ENCODE measurements around the gene LYPD5. TPM values are rescaled to one million over a fixed set of nuclear protein-coding genes. Genes with fewer than 3 reads are reported as not detected.

Gene LYPD5
- total RNA-seq, 1 experiment from 2014 or later: 0.87 TPM

DNA sequence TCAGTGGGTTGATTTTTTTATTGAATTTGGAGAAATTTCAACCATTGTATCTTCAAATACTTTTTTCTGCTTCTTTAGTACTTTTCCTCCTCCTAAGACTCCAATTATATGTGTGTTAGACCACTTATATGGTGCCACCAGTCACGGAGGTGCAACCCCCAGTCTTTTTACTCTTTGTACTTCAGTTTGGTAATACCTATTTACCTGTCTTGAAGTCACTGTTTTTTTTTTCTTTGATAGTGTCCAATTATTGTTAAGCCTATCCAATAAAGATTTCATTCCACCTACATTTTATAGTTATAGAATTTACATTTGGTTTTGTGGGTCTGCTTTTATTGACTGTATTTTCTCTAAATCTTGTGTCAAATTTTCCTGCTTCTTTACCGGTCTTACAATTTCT, 39.8 kb upstream of the LYPD5 start:
- Histone ChIP-seq H3K4me1 (ENCODE audit: control insufficient read depth, insufficient read depth, low read length) (no peaks in the 10 kb centered on the region), H3K27me3 (ENCODE audit: control insufficient read depth, insufficient read depth, low read length) (no peaks in the 10 kb centered on the region), H3K9me3 (ENCODE audit: control insufficient read depth, insufficient read depth, low read depth, low read length) (peaks cover 75% of the 10 kb centered on the region), H3K36me3 (ENCODE audit: control insufficient read depth, insufficient read depth, low read length) (peaks cover 2% of the 10 kb centered on the region; the same call in 1 of the 2 replicates), H3K4me3 (ENCODE audit: low read depth in 2 of 2, low read length in 2 of 2) (no peak overlapping the region), H3K27ac (ENCODE audit: low read length) (no peak overlapping the region)
- intact Hi-C loops (cut with micrococcal nuclease; ENCODE audit: unreplicated experiment): no loop called here
- ATAC-seq: no peak
- POLR2A ChIA-PET: no interaction called here
- no peak for TF ChIP-seq SIN3A (IDR thresholded peaks at IDR 0.05; ENCODE audit: borderline replicate concordance, insufficient read depth, low read depth, low read length)
- TF ChIP-seq TCF7L2 (IDR thresholded peaks at IDR 0.05; ENCODE audit: low read depth, low read length): no peak
- TF ChIP-seq POLR2AphosphoS5 (IDR thresholded peaks at IDR 0.05; ENCODE audit: low read depth, low read length): no peak
- TF ChIP-seq, protein P1, sequence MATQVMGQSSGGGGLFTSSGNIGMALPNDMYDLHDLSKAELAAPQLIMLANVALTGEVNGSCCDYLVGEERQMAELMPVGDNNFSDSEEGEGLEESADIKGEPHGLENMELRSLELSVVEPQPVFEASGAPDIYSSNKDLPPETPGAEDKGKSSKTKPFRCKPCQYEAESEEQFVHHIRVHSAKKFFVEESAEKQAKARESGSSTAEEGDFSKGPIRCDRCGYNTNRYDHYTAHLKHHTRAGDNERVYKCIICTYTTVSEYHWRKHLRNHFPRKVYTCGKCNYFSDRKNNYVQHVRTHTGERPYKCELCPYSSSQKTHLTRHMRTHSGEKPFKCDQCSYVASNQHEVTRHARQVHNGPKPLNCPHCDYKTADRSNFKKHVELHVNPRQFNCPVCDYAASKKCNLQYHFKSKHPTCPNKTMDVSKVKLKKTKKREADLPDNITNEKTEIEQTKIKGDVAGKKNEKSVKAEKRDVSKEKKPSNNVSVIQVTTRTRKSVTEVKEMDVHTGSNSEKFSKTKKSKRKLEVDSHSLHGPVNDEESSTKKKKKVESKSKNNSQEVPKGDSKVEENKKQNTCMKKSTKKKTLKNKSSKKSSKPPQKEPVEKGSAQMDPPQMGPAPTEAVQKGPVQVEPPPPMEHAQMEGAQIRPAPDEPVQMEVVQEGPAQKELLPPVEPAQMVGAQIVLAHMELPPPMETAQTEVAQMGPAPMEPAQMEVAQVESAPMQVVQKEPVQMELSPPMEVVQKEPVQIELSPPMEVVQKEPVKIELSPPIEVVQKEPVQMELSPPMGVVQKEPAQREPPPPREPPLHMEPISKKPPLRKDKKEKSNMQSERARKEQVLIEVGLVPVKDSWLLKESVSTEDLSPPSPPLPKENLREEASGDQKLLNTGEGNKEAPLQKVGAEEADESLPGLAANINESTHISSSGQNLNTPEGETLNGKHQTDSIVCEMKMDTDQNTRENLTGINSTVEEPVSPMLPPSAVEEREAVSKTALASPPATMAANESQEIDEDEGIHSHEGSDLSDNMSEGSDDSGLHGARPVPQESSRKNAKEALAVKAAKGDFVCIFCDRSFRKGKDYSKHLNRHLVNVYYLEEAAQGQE (IDR thresholded peaks at IDR 0.05; ENCODE audit: insufficient read depth in 1 of 2, low read depth in 2 of 2, low read length in 1 of 2): no peak
- TF ChIP-seq, protein P2, sequence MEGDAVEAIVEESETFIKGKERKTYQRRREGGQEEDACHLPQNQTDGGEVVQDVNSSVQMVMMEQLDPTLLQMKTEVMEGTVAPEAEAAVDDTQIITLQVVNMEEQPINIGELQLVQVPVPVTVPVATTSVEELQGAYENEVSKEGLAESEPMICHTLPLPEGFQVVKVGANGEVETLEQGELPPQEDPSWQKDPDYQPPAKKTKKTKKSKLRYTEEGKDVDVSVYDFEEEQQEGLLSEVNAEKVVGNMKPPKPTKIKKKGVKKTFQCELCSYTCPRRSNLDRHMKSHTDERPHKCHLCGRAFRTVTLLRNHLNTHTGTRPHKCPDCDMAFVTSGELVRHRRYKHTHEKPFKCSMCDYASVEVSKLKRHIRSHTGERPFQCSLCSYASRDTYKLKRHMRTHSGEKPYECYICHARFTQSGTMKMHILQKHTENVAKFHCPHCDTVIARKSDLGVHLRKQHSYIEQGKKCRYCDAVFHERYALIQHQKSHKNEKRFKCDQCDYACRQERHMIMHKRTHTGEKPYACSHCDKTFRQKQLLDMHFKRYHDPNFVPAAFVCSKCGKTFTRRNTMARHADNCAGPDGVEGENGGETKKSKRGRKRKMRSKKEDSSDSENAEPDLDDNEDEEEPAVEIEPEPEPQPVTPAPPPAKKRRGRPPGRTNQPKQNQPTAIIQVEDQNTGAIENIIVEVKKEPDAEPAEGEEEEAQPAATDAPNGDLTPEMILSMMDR (IDR thresholded peaks at IDR 0.05): no peak
- BruUV-seq (replicated peaks): no TSS peak
- no peak for DNase-seq (ENCODE audit: low read depth, low spot score)
- CTCF ChIA-PET: no interaction called here
- in situ Hi-C loops (cut with HindIII; ENCODE audit: low pct_unique_long_range_greater_than_20kb, low sequenced_read_pairs): no loop called here

DNA sequence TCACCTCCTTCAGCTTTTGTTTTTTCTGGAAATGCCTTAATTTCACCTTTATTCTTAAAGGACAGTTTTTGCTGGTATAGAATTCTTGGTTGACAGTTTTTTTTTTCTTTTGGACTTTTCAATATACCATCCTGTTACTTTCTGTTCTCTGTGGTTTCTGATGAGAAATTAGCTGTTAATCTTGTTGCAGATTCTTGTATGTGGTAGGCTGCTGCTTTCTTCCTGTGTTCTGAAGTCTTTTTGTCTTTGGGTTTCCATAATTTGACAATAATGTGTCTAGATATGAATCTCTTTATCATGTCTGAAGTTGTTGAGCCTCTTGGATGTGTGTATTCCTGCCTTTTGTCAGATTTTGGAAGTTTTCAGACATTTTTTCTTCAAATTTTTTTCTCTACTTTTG, 36.9 kb upstream of the LYPD5 start:
- in situ Hi-C loops (cut with HindIII; ENCODE audit: low pct_unique_long_range_greater_than_20kb, low sequenced_read_pairs): no loop called here
- TF ChIP-seq, protein P2 (IDR thresholded peaks at IDR 0.05): no peak
- TF ChIP-seq SIN3A (IDR thresholded peaks at IDR 0.05; ENCODE audit: borderline replicate concordance, insufficient read depth, low read depth, low read length): no peak
- TF ChIP-seq TCF7L2 (IDR thresholded peaks at IDR 0.05; ENCODE audit: low read depth, low read length): no peak
- TF ChIP-seq, protein P1 (IDR thresholded peaks at IDR 0.05; ENCODE audit: insufficient read depth in 1 of 2, low read depth in 2 of 2, low read length in 1 of 2): no peak
- no peak for TF ChIP-seq POLR2AphosphoS5 (IDR thresholded peaks at IDR 0.05; ENCODE audit: low read depth, low read length)
- no peak overlapping the region for H3K4me3 ChIP-seq (ENCODE audit: low read depth in 2 of 2, low read length in 2 of 2)
- no peak overlapping the region for H3K27ac ChIP-seq (ENCODE audit: low read length)
- peaks cover 57% of the 10 kb centered on the region for H3K9me3 ChIP-seq (ENCODE audit: control insufficient read depth, insufficient read depth, low read depth, low read length)
- no peaks in the 10 kb centered on the region for H3K27me3 ChIP-seq (ENCODE audit: control insufficient read depth, insufficient read depth, low read length)
- no peaks in the 10 kb centered on the region for H3K4me1 ChIP-seq (ENCODE audit: control insufficient read depth, insufficient read depth, low read length)
- no TSS peak for BruUV-seq (replicated peaks)
- POLR2A ChIA-PET: no interaction called here
- peaks cover 3% of the 10 kb centered on the region; the same call in 1 of the 2 replicates for H3K36me3 ChIP-seq (ENCODE audit: control insufficient read depth, insufficient read depth, low read length)
- CTCF ChIA-PET: no interaction called here
- intact Hi-C loops (cut with micrococcal nuclease; ENCODE audit: unreplicated experiment): no loop called here
- no peak for DNase-seq (ENCODE audit: low read depth, low spot score)
- ATAC-seq: no peak
